Measurements from ENCODE around the gene ZP1. TPM values are rescaled to one million over a fixed set of nuclear protein-coding genes. Genes with fewer than 3 reads are reported as not detected.
A peak's percentile ranks its signal among the peaks of the same experiment; 100 is the strongest.

The ZP1 gene
- total RNA-seq, 2 donors from 2014 or later, result 0.35 TPM; not detected in 1

GRCh38 chr11:60835534-60835846, 31.9 kb upstream of the ZP1 start:
- H3K27ac ChIP-seq, result peak overlapping the region; percentile 0
- no peak for DNase-seq
- H3K27me3 ChIP-seq, result no peaks in the 10 kb centered on the region
- H3K9me3 ChIP-seq, result no peaks in the 10 kb centered on the region
- no peak overlapping the region for H3K9ac ChIP-seq (ENCODE audit: low read depth in 2 of 2, low read length in 2 of 2)
- H3K4me1 ChIP-seq, result no peaks in the 10 kb centered on the region
- TF ChIP-seq CTCF (IDR thresholded peaks at IDR 0.05), result no peak
- H3K36me3 ChIP-seq, result no peaks in the 10 kb centered on the region
- H3K4me3 ChIP-seq, result no peak overlapping the region
- intact Hi-C loops (cut with DNase I), result loop anchor here (10.0 kb wide), 1 partner anchor 349 kb away; no protein-coding TSS in a partner anchor

- no peak overlapping the region for H3K27ac ChIP-seq
- no peak overlapping the region for H3K9ac ChIP-seq (ENCODE audit: low read depth in 2 of 2, low read length in 2 of 2)
- H3K9me3 ChIP-seq, result no peaks in the 10 kb centered on the region
- DNase-seq, result no peak
- H3K4me1 ChIP-seq, result peaks cover 6% of the 10 kb centered on the region
- no peaks in the 10 kb centered on the region for H3K36me3 ChIP-seq
- intact Hi-C loops (cut with DNase I), result loop anchor here (10.0 kb wide), 1 partner anchor 348 kb away; no protein-coding TSS in a partner anchor
- TF ChIP-seq CTCF (IDR thresholded peaks at IDR 0.05), result no peak
- no peaks in the 10 kb centered on the region for H3K27me3 ChIP-seq
- no peak overlapping the region for H3K4me3 ChIP-seq
These were observed 30.4 kb upstream of the ZP1 start for GRCh38 chr11:60836866-60837515.

- Histone ChIP-seq H3K27me3 (no peaks in the 10 kb centered on the region), H3K36me3 (no peaks in the 10 kb centered on the region), H3K27ac (no peak overlapping the region), H3K4me3 (no peak overlapping the region), H3K4me1 (peaks cover 6% of the 10 kb centered on the region), H3K9me3 (no peaks in the 10 kb centered on the region), H3K9ac (ENCODE audit: low read depth in 2 of 2, low read length in 2 of 2) (no peak overlapping the region)
- no peak for DNase-seq
- intact Hi-C loops (cut with DNase I), result loop anchor here (10.0 kb wide), 1 partner anchor 347 kb away; no protein-coding TSS in a partner anchor
- TF ChIP-seq CTCF (IDR thresholded peaks at IDR 0.05), result no peak
These were observed 29.2 kb upstream of the ZP1 start for GRCh38 chr11:60838132-60838531.

- no peak for DNase-seq
- Histone ChIP-seq H3K27ac (peak overlapping the region; percentile 59), H3K27me3 (no peaks in the 10 kb centered on the region), H3K4me1 (peaks cover 12% of the 10 kb centered on the region), H3K9ac (ENCODE audit: low read depth in 2 of 2, low read length in 2 of 2) (peak overlapping the region in 1 of 2 donors; percentile 89), H3K4me3 (peak overlapping the region; percentile 86), H3K36me3 (no peaks in the 10 kb centered on the region), H3K9me3 (no peaks in the 10 kb centered on the region)
- intact Hi-C loops (cut with DNase I), result no loop called here
- no peak for TF ChIP-seq CTCF (IDR thresholded peaks at IDR 0.05)
These were observed 26.6 kb upstream of the ZP1 start for GRCh38 chr11:60840470-60841430.

GRCh38 chr11:60841797-60842667, 25.3 kb upstream of the ZP1 start, which contains the start of gene CCDC86:
Gene CCDC86 (plus strand): TSS chr11:60842113. CDS start chr11:60842125, 12 bp downstream.
- intact Hi-C loops (cut with DNase I), result no loop called here
- no peaks in the 10 kb centered on the region for H3K27me3 ChIP-seq
- peak within 1 kb of the TSS; percentile 86 for H3K4me3 ChIP-seq
- H3K36me3 ChIP-seq, result no peaks in the 10 kb centered on the region
- no peak for TF ChIP-seq CTCF (IDR thresholded peaks at IDR 0.05)
- H3K27ac ChIP-seq, result peak within 1 kb of the TSS; percentile 59
- peak within 1 kb of the TSS; percentile 89 to 97 for H3K9ac ChIP-seq (ENCODE audit: low read depth in 2 of 2, low read length in 2 of 2)
- H3K9me3 ChIP-seq, result no peaks in the 10 kb centered on the region
- peak; percentile 97 for DNase-seq
- H3K4me1 ChIP-seq, result peaks cover 12% of the 10 kb centered on the region

Measured in colonic mucosa (tissue), 4 donors.